Suppressor macrophage (primary cell): ENCODE data around the gene TNFAIP8.
A peak's percentile ranks its signal among the peaks of the same experiment; 100 is the strongest.

Source experiments
- DNase-seq, 4 experiments: peaks; one replicate each; pipeline ENCODE4 v3.0.0-alpha.2; 2020 to 2022
- total RNA-seq, 17 experiments: gene quantifications; one replicate each; lab custom pipeline; 2026; ENCODE audit warnings: mixed read lengths in 6 of 17, inconsistent platforms in 3 of 17; lab: John Stamatoyannopoulos, UW

The TNFAIP8 gene
- 64.4 to 1,418 (median 137) reads per million in 17 experiments for total RNA-seq

DNA sequence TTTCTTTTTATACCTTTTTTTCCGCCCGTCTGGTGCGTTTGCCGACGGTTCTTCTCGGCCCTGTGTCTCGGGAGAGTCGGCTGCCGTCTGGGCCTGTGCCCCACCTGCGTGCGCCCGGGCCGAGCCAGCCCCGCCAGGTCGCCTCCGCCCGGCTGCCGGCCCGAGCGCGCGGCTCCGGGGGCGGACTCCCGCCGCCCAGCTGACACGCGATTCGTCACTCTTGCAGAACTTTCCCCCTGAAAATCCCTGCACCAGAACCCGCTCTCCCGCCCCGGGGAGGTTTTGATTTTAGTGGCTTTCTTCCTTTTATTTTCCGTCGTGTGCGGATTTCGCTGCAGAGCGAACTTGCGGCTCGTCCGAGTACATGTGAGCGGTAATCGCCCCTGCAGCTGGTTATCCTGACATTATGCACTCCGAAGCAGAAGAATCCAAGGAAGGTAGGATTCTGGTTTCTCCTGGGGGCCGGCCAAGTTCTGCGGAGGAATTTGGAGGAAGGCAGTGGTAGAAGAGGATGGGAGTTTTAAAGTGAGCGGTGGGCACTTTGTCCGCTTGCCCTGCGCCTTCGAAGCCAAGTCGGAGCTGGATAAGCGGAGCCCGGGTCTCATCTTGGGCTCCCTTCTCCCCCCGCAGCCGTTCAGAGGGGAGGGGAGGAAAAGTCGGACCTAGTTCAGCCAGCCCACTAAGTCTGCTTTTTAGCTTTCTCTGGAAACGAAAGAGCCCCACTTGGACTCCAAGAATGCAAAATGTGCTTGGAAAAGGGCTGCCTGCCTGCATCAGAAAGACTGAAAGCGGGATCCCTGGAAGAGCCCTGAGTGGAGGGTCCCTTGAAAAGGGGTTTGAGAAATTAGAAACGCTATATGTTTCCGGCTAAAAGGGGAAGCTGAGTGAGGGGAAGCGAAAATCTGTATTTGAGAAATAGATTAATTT lies at the start of gene TNFAIP8:
Gene TNFAIP8, plus strand, starts transcription at position 335 of the 927 bp plus-strand sequence. Its CDS starts 72 bp downstream, at position 407.
- DNase-seq: peak; percentile 84 to 92 (median 90)

DNA sequence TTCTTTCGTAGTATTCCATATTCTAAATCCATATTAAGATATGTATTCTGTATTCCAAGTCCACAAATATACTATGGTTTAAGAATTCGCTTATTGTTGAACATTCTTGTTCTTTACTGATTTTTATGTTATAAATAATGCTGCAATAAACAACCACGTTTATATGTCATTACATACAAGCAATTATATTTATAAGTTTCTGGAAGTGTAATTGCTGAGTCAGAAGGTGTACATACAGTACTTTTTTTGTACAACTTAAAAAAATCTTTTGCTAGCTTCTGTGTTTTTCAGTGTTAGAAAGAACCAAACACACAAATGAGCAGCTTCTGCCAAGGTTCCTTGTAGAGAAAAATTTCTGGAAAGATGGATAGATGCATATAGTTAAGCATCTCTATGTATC lies 48.6 kb upstream of the TNFAIP8 start:
- DNase-seq: no peak

DNA sequence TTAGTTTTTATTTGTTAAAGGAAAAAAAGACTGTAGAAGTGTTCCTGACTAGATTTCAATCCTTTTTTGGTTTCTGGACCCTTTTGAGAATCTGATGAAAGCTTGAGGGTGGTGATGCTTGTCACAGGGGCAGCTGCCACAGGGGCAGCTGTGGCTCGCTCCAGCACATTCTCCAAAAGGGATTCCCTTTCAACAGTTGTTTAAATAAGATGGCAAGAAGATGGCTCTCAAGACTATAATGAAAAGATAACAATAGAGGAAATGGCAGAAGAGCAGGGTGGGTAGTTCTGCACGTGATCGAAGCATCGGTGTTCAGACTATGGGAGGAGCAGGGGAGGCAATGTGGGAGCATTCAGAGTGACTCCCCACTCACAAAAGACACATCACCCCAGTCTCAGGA lies 46.5 kb upstream of the TNFAIP8 start:
- no peak for DNase-seq

DNA sequence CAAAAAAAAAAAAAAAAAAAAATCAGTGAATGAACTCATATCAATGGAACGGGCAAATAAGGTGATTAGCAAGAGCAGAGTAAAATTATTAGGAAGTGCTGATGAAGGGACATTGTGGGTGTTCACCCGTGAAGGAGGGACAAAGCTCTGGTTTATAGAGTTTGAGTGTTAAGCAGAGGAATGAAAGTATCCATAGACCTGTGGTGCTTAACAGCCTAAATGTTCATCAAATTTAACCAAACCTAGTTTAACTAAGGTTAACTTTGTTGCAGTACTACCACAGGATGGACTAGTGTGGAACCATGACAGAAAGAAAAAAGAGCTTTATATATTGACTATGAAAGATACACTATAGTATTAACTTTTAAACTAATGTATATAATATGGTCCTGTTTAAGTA lies 44.1 kb upstream of the TNFAIP8 start:
- DNase-seq: no peak

DNA sequence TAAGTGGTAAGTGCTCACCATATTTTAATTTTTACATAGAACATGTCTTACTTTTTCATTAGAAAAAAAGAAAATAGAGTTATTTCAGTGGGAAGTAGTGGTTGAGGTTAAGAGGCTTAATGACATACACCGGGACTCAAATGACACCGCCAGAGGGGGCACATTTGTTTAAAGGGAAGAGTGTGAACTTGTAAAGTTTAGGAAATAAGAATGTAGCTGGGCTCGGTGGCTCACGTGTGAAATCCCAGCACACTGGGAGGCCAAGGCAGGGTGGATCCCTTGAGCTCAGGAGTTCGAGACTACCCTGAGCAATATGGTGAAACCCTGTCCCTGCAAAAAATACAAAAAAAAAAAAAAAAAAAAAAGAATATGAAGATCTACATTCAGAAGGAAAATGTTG lies 43.4 kb upstream of the TNFAIP8 start:
- peak in 1 of 4 experiments; percentile 63 for DNase-seq

DNA sequence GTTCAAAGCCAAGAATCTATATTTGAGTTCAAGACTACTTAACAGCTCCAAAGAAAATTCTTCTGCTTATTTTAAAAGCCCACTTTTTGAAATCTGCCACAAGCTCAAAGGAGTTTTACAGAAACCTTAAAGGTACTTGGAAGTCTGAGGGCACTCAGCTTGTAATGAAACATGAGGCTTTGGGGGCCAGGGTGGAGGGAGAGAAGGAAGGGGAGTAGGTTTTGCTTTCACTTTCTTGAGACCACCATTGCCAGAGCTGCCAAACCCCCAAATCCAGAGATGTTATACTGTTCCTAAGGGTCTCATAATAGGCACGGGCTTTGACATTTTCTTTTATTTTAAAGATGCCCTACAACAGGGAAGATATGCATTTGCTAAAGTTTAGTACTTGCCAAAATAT lies 42.6 kb upstream of the TNFAIP8 start:
- DNase-seq: no peak

DNA sequence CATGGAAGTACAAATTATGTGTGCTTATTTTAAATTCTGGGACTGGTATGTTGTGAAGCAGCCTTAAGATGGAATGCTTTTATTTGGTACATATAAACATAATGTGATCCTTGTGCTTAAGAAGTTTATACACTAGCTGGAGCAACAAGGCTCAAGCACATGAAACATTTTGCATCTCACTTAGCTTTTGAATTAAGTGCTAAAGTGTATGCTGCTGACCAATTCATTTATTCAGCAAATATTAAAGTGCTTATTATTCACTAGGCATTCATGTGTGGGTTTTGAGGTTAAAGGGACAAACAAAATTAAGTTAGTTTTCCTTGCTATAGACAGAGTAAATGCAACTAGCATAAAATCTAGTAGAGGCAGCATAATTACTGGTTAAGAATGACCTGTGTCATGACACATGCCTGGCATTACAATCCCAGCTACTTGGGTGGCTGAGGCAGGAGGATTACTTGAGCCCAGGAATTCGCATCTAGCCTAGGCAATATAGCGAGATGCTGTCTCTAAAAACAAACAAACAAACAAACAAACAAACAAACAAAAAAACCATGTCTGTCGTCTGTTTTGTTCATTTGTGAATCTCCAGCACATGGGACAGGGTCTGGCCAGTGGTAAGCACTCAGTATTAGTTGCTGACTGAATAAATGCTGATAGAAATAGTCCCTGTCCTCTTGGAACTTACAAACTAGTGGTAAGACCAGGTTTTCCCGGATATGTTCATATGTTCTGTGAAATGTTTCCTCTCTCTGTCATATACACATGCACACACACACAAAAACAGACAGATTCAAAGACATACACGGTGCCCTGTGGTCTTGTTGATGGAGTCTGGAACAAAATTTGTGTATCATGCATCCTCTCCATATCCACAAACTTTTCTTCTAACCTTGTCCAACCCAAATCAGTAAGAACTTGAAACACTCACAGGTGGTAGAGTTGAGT lies 41.9 kb upstream of the TNFAIP8 start:
- DNase-seq: no peak

DNA sequence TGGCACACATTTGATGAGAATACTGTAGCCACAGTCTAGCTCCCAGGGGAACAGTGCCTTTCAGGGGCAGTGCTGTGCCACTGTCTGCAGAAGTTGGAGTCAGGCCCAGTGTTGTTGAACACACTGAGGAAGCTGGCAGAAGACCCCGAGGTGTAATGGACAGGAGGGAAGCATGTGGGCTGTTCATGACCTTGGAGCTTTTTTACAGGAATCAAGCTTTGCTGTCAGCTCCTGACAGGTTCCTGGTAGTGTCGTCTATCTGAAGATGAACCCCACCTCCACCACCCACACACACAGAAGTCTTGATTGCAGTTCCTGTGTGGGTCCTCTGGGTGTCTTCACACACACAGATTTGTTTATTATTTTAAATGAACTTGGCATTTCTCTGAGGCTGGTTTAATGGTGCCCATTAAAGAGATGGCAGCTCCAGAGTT lies 40.3 kb upstream of the TNFAIP8 start:
- DNase-seq: peak; percentile 49 to 73 (median 72)

DNA sequence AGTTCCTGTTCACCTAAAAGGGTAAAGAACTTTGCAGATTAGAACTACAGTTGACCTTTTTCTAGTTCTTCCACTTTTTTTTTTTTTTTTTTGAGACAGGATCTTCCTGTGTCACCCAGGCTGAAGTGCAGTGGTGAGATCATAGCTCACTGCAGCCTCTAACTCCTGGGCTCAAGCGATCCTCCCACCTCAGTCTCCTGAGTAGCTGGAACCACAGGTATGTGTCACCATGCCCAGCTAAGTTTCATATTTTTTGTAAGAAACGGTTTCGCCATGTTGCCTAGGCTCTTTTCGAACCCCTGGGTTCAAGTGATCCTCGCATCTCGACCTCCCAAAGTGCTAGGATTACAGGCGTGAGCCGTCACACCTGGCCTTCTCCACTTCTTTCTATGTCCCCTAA lies 39.7 kb upstream of the TNFAIP8 start:
- peak in 1 of 4 experiments; percentile 51 for DNase-seq

DNA sequence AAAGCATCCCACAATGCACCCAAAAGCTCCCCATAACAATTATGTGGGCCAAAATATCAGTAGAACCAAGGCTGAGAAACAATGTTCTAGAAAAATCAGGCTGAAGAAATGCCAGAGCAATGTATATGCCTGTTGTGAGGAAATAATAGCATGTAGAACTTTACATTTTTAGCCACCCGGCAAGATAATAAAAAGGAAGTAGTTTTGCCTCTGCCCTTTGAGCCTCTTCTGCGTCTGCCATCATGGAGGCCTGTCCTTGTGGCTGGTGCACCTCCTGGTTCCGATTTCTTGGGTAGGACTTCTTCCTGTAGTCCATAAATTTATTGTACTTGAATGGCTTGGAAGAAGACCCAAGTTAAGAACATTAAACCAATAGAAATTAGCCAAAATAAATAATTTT lies 38.9 kb upstream of the TNFAIP8 start:
- peak; percentile 31 to 61 (median 52) for DNase-seq

DNA sequence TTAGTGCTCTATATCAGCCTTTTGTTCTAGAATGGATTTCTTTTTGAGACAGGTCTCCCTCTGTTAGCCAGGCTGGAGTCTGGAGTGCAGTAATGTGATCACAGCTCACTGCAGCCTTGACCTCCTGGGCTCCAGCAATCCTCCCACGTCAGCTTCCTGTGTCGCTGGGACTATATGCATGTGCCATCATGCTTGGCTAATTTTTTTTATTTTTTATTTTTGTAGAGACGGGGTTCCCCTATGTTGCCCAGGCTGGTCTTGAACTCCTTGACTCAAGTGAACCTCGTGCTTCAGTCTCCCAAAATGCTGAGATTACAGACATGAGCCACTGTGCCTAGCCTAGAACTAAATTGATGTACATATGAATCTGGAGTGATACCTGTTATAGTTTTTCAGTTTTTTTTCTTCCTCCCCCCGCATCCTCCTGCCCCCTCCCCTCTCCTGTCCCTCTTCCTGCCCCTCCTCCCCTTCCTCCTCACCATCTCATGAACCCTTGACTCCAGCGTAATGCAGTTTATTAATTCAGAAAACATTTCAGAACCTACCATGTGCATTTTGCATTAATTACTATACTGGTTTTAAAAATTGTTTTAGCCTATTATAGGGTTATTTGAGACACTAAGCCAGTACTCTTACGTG lies 37.4 kb upstream of the TNFAIP8 start:
- peak; percentile 55 to 83 (median 76) for DNase-seq

DNA sequence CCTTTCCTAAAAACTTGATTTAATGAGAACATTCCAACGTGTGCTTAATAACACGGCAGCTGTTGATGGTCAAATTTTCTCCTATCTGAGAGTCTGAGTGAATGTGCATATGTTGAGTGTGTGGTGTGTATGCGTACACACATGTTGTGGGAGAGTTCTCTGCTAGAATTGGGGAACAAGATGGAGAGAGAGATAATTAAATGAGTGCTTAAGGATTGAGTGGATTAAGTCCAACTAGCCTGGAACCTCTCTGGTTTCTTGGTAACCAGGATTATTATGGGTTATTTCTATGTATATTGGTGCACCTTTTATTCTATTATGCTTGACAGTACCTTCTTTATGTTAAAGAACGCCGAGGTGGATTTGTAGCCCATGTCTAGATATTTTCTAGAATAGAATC lies 36.4 kb upstream of the TNFAIP8 start:
- no peak for DNase-seq

DNA sequence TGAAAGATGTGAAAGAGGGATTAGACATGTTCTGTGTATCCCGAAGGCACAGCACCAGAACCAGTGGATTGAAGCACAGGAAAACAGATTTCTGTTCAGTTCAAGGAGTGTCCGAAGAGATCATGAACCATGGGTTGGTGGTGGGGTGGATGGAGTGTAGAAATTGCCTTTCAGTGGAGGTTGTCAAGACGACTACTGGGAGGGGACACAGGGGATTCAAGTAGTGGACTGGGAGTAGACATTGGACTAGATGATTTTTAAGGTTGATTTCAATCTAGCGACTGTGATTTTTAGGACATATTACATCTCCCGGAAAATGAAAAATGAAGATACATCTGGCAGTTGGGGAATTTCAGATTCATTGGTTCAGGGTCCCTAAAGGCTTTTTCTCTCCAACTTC lies 35.9 kb upstream of the TNFAIP8 start:
- DNase-seq: no peak

DNA sequence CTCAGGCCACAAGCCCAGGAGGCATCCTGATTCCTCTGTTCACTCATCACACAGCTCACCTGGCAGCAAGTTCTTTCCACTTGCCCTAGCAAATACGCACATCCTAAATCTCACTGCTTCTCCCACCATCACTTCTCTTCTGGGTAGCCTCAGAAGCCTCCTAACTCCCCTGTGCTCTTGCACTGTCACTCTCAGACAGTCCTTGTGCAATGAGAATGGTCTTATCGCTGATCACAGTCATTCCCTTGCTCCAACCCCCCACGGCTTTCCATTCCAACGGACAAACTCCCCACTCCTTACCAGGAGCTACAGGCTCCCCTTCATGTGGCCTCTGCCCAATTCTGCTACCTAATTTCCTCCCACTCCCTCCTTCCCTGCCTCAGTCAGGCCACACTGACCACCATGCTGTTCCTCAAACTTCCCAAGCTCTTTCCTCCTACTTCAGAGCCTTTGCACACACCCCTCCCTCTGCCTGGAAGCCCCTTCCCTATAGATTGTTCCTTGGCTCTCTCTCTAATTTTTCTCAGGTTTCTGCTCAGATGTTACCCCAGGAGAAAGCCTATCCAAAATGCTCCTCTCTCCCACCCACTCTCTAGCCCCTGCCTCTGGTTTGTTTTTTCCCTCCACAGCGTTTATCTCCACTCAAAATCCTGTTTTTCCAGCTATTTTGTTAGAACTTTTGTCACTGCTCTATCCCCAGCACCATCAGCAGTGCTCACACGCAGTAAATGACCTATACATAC lies 34.1 kb upstream of the TNFAIP8 start:
- DNase-seq: no peak

DNA sequence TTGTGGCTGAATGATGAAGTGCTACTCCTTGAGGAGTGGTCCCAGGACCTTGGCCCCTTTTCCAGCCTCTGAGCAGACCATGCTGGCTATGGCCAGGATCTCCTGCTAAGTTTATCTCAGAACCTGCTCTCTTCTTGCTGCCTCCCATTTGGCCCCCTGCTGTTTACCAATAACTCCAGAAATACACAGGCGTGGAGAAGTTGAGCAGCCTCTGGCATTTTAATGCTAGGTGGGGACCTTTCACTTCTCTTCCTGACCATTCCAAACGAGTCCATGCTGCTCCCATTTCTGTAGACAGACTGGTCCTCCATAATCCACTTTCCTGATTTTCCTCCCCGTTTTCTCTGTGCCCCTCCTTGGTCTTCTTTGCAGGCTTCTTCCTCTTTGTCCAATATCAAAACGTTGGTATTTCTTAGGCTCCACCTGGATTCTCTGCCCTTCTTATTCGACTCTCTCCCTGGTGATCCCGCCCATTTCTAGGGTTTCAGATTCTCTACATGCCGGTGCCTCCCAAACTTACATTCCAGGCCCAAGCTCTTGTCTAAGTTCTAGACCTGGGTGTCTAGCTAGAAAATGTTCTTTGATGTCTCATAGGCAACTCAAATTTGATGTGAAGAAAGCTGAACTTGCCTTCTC lies 33.4 kb upstream of the TNFAIP8 start:
- no peak for DNase-seq

DNA sequence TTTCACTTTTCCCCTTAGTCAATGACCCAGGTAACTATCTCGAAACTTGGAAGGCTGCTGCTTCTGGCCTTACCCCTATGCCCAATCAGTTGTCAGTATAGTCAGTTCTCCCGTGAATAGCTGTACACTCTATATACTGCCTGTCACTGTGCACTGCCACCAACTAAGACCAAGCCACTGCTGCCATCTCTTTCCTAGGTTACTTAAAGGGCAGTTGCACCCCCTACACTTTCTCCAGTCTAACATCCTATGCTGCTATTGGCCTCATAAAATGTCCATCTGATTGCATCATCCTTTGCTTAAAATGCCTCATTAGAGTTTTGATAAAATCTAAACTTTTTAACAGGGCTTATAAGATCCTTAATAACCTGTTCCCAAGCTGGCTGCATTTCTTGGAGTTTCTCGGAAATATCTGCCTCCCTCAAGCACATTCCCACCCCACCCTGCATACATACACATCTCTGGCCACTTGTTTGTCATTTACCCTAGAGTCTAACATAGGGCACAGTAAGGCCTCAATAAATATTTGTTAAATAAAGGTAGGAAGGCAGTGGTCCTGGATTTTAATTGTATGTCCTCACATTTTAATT lies 32.8 kb upstream of the TNFAIP8 start:
- DNase-seq: no peak

DNA sequence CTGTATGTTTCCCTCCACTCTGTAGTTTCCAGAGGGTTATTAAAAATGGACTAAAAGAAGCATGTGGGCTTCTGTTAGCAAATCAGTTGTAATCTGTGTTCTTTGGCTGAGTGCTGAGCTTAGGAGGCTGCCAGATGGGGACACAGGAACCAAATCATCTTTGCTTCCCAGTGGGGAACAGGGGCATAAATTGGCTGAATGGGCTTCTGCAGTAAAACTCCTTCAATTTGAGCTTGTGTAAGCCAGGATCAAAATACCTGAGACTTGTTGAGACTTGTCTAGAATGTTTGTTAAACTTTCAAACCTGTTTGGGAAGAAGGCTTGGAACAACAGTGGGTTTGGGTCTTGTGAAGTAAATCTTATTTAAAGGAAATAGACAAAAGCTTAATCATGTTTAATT lies 32.2 kb upstream of the TNFAIP8 start:
- DNase-seq: no peak

DNA sequence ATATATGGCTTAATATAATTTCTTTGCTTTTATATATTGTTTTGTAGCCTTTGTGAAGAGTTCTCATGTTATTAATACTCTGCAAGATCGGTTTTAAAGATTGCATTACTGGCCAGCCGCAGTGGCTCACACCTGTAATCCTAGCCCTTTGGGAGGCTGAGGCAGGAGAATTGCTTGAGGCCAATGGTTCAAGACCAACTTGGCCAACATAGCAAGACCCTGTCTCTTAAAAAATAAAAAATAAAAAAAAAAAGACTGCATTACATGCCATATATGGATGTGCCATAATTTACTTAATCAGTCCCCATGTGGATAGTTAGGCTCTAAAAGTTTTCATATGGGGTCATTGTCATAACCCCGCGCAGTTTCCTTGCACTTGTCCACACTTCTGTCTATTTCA lies 31.0 kb upstream of the TNFAIP8 start:
- no peak for DNase-seq

DNA sequence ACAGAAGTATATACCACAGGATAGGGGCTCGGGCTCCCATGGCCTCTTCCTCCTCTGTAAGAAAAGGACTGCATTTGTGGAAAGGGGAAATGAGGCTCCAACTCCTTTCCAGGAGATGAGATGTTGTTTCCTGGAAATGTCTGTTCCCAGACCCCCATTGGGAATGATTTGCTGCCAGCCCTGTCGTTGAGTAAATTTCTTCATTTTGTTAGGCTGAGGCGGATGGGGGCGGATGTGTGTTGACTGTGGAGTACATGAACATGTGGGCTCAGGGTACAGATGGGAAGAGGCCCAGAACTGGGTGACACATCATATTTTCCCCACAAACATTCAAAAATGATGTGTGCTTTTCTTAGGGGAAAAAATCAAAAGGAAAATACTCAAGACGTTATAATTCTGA lies 28.8 kb upstream of the TNFAIP8 start:
- peak in 2 of 4 experiments; percentile 32 to 39 for DNase-seq

DNA sequence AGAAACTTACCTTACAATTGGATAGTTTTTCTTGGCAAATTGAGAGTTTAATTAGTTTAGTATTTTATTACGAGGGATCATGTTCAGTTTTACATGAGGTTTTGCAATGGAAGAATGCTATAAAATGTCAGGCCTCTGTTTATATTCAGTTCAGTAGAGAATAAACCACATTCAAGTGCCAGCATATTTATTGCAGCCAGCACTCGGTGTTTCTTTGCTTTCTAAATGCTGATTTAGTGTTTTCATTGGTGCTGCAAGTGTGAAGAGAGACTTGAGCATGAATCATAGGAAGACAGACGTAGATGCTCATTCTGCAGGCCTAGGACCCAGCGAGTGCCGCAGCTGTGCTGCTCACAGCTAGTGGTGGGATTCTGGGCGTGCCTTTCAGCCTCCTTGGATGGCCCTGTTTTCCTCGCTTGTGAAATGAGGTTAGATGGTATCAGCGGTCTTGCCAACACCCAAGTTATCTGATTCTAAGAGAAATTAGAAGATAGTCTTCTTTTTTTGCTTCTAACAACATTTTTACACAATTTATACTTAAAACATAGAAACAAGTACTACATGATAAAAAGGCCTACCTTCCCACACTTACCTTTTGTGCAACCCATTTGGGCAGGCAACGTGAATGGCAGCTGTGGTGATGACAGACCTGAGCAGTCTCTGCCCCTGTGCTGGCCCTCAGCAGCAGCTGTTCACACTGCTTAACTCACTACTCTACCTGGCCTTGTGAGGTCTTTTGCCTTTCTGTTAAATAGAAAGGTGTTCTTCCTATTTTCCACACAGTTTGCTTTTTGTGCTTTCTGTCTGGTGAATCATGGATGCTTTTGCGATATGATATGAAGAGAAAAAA lies 26.8 kb upstream of the TNFAIP8 start:
- peak in 1 of 4 experiments; percentile 31 for DNase-seq
